HG03039 (cell line): ENCODE measurements around the gene PCNA.

Source experiments
- ATAC-seq: cut with Tn5 transposase; IDR thresholded peaks from one replicate; pipeline ENCODE4 v1.9.1; 2021; ENCODE audit warnings: mild to moderate bottlenecking, moderate library complexity; ENCODE audit not compliant: unreplicated experiment

Gene PCNA

DNA sequence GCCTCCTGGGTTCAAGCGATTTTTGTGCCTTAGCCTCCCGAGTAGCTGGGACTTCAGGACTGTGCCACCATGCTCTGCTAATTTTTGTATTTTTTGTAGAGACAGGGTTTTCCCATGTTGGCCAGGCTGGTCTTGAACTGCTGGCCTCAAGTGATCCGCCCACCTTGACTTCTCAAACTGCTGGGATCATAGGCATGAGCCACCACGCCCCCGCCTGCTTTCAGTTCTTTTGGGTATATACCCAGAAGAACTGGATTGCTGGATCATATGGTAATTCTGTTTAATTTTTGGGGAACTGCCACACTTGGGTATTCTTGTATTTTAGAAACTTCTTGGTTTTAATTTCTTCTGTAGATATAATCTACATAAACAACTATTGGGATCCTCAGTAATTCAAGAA is 24.1 kb upstream of the PCNA start:
- ATAC-seq = no peak

DNA sequence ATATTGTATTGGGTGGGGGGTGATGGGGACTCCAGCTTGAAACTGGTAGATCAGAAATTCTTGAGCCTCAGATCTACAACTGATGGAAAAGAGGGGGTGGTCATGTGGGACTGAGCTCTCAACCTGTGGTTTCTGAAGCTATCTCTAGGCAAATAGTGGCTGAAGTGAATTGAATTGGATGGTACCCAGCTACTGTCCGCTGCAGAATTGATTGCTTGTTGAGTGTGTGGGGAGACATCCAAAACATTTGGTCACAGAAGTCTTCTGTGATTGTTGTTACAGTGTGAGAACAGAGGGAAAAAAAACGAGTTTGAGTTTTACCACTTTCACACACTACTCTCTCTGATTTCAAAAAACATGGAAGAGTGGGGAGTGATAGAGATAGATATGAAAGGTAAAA is 21.9 kb upstream of the PCNA start:
- ATAC-seq = no peak

DNA sequence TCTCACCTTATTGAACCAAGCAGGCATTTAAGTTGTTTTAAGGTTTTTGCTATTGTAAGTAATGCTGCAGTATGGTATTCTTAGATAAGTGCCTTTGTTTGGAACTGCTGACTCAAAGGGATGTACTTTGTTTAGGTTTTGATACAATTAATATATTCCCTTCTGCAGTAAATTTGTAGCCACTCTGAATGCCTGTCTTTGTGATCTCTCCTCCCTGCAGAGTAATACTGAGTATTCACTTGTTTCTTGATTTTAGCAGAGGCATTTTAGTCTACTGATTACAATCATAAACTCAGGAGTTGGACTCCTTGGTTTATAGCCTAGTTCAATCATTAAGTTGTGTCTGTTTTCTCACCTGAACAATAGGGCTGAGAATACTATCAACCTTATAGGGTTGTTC is 20.4 kb upstream of the PCNA start:
- ATAC-seq = no peak

DNA sequence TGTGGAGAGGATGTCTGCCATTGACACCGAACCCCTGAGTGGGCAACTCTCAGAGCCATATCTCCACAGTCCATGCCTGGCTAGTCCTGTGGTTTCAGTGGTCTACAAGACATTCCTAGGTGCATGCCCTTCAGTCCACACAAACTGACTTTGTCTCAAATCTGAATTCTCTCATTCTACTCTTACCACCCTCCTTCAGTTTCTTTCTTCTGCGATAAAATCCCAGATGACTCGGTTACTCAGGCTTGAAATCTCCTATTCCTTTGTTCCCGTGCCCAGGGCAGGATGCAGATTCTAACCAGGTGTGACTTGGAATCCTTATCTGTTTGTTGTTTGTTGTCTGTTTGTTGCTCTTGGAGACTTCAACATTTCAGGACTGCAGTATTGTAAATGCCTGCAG is 16.3 kb upstream of the PCNA start:
- no peak for ATAC-seq

DNA sequence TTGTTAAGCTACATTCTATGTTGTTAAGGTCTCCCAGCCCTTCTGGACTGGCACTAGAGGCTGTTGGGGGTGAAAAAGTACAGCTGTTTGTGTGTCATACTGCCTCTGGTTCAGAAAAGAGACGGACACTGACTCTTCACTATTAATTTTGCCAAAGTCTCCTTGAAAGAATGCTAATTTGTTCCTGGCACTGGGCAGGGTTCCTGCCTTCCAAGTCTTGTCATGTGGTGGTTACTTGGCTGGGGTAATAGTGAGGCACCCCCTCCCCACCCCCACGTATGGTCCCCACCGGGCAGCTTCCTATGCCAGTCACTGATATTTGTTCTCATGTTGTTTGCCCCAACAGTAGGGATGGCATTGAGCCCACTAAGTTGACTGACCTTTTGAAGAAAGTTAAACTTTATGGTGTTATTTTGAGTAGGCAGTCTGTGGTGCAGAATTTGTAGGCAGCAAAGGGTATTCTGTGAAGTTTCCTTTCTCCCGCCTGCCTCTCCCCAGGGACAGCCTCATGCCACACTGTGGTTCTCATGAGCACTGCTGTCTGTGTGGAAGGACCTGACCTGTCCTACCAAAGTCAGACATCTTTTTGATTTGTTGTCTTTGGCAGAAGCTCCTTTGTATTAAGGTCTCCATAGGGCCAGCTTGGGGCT is 15.7 kb upstream of the PCNA start:
- no peak for ATAC-seq

DNA sequence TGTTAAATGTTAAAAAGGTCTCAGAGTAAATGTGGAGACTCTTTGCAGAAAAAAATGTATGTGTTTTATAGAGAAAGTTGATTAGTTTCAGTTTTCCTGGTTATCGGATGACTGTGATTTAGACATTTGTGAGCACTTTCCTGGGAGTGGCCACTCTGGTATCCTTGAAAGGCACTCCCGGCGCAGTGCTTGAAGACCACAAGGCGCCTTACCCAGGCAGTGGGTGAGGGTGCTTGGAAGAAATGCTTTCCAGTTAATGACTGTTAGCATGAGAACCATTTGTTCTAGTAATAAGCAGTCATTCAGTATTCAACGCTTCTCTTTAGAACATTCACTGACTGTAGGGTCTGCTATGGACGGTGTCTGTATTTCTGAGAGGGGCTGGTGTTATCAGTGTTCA is 14.2 kb upstream of the PCNA start:
- ATAC-seq = no peak

DNA sequence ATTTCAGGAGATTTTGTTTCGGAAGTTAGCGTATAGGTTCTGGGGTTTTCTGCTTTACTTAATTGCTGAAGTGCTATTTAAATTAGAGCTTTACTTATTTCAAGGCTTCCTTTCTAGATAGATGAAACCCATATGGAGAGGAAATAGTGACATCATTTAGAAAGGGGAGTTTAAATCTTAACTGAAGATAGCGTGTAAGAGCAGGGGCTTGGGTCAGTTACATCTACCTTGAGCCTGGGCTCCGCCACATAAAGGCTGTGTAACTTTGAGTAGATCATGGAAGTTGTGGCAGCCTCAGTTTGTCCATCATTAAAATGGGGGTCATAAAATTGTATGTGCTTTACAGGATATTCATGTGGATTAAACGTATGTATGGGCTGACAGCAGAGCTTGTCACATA is 11.7 kb upstream of the PCNA start:
- ATAC-seq = no peak

DNA sequence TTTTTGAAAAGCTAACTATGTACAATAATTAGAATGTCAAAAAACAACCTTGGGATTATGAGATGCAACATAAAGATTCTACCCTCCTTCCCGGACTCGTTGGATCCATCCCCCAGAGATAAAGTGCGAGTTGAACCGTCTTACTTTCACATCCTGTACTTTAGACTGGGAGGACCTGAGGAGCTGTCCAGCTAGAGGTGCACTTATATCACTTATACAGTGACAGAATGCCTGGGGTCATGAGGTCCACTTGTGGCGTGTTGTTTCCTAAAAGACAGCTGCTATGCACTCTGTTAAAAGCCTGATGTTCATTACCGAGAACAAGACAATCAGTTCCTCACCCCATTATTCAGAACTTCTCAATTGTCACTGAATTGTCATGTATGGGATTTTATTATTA is 9.1 kb upstream of the PCNA start:
- ATAC-seq = no peak

DNA sequence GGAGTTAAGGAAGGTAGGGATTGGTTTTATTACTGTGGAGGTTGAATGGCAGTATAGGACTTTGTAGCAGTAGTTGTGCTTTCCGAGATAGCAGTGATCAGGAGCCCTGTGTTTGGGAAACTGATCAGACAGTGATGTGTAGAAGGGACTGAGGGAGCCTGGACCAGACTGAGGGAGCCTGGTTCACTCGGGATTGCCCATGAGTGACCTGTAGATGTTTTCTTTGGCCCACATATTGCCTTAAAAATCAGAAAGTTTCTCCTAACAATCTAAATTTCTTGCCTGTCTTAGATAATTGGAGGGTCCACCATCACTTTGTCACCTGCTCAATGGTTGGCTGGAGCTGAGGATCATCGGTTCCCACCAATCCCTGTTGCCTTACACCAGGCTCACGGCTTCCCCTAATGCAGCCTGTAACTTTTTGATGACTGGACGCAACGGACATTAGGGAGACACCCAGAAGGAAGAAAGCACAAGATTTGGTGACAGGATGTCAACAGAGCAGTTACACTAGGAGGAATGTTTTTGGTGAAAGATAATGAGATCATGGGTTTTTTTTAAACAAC is 8.2 kb upstream of the PCNA start:
- ATAC-seq = no peak

DNA sequence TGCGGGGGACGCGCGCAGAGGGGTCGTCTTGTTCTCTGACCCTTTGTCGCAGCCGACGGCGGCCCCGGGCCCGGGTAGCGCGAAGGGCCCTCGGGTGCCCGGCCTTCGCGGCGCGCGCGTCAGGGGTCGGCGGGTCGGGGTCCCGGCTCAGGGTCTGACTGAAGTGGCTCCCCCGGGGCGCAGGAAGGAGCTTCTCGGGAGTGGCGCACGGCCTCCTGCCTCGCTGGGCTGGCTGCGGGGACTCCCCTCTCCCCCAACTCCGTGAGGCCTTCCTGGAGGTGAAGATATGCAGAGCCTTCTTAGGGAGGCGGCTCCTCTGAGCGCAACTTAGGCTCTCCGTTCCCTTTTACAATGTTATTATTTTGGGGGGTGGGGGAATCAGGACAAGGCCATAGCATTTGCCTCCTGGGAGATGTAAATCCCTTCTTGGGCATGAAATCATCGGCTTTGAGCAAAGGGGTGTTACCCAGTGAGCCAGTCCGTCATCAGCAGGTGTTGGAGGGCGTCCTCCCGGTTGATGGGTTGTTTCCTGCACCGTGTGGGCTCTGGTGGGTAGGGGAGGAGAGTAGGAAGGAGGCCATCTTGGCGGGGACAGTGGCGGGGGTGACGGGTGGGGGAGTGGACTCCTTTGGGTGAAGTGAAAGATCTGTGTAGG is 7.6 kb upstream of the PCNA start:
- peak; percentile 21 for ATAC-seq

DNA sequence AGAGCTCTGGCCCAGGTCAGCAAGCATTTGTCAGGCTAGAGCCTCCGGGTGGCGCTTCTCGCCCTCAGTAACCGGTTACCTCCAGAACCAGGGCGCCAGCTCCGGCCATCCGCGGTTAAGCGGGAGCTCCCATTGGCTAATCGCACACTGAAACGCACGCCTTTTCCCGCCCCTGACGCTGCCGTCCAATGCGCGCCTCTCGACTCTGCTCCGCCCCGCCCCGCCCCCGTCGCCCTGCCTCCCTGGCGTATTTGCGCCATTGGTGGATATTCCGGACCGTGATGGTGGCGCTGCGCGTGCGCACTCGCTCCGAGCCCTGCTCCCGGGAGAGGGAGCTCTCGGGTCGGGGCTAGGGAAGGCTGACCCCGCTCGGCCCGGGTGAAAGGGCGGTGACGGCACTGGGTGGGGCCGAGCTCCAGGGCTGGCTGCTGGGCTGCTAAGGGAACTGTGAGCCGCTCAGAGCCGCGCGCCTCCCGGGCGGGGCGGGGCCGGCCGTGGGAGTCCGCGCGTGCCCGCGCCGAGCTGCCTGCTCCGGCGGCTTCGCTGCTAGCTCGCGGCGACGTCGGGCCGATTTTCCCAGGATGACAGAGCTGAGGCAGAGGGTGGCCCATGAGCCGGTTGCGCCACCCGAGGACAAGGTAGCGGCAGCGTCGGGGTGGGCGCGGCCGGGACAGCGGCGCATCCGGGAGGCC is 6.9 kb upstream of the PCNA start, which contains the start of gene CDS2:
Gene CDS2 (plus strand): TSS at position 497 of the 692 bp plus-strand sequence. CDS start 85 bp downstream, at position 582.
- peak; percentile 89 for ATAC-seq

DNA sequence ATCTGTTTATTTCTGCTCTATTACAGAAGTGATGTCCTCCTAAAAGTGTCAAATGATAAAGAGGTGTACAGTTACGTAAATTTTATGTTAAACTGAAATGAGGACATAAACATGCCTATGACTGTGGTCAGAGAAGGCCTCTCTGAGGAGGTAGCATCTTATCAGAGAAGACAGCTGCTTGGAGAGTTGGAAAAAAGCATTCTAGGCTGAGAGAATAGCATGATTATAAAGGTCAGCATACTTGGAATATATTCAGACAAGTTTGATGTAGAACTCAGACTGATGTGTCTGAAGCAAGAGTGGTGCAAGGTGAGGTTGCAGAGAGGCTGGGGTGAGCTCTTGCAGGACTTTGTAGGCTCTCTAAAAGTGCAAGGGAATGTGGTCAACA is 3.1 kb upstream of the PCNA start:
- ATAC-seq = no peak

DNA sequence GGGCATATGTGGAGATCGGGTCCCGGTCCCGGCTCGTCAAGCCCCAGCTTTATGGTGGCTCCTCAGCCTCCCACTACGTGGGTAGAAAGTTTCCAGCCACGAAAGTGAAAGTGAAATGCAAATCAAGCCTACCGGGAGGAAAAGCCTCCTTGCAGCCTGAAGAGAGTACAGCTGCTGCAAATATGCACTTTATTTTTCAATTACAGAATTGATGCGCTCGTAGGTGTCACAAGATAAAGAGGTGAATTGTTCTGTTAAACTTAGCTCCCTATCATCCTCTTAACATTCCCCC is 373 bp upstream of the PCNA start:
- no peak for ATAC-seq

DNA sequence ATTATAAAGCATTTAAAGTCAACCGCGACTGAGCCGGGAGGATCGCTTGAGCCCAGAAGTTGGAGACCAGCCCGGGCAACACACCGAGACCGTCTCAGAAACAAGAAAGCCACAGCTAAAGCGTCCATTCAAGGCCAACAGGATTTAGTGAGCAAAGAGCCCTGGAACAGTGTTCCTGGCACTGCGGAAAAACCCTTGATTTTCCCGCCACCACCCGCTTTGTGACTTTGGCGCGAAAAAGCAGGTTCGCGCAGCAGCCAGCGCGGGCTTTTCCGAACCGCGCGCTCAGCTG is 669 bp downstream of the PCNA start:
- no peak for ATAC-seq

DNA sequence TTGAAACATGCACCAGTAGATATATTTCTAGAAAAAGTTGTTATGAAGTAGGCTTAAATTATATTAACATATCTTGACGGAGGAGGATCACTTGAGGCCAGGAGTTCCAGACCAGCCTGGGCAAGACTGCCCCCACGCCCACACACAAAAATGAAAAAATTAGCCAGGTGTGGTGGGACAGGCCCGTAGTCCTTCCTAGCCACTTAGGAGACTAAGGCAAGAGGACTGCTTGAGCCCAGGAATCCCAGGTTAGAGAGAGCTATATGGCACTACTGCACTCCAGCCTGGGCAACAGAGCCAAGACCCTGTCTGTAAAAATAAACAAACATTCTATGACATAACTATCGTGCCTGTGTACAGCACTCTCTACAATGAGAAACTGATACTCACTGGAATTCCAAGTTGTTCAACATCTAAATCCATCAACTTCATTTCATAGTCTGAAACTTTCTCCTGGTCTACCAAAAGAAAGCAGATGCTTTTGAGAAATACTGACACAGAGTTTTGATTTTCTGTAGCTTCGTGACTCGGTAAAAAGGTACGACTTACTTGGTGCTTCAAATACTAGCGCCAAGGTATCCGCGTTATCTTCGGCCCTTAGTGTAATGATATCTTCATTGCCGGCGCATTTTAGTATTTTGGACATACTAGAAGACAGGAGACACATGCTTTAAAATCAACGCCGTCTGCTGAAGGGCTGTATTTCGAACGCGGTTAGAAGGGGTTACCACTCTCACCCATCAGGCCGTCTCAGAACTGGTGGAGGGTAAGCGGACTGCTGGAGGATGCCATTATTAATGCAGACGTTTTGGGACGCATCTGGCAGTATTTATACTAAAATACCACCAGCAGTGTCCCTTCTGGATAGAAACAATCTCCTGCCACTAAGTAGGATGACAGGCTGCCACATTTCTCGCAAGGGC is 1.3 kb downstream of the PCNA start:
- ATAC-seq = no peak

DNA sequence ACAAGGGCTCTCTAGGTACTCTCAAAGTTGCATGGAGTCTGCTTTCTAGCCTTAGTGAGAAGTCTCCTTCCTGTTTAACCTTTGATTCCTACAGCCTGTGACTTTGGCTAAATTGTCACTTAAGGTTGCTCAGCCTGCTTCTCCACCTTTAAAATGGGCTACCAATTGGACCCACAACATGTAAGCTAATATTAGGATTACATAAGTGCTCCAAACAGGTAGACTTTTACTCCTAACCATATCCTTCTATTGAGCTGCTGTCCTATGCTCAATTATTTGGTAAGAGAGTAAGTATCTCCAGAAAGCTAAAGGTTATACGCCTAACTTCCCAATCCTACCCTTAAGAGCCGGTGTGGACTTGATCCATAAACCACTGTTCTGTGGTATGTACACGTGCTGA is 2.9 kb downstream of the PCNA start:
- ATAC-seq = no peak

DNA sequence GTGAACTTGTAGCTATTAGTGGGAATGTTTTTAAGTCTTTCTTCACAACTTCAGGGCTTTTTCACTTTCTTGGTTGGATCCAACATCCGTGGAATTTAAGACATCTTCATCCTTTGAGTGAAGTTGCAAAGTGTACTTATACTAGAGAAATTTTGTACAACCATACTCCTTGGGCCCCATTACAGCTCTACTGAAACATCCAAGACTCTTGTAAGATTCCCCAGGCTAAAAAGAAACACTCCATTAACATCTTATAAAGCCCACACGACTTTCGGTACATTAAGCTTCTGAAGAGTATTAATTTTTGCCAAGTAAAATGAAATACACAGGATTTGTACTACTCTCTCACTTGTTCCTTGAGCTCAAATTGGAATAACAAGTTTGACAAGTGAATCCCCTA is 5.4 kb downstream of the PCNA start:
- no peak for ATAC-seq

DNA sequence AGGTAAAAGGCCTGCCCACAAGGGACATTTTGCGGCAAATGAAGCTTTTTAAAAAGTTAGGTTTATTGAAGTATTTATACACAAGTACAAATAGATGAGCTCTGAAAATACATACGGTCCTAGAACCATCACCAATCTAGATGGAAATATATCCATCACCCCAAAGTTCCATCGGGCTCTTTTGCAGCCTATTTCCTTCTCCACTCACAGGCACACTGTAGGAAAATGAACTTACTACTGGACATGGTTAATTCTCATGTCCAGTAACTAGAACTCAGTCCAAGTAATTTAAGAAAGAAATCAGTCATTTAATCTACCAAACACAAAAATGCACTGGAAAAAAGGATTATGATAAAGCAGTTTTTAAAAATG is 6.2 kb downstream of the PCNA start:
- ATAC-seq = no peak

DNA sequence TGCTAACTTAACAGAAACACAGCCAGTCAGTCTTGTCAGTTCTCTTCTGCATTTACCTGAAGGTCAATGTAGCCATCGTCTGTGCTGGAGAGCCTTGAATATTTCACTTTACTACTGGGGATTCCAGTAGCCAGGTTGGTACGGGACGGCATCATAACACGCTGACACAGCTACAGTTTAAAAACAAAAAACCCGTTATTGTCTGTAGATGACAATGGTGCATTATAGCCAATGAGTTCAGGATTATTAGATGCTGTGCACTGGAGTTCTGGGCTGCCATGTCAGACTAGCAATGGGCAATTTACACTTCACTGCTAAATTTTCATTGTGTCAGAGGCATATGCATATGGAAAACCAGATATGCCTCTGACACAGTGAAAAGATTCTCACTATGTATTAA is 10.5 kb downstream of the PCNA start:
- no peak for ATAC-seq

DNA sequence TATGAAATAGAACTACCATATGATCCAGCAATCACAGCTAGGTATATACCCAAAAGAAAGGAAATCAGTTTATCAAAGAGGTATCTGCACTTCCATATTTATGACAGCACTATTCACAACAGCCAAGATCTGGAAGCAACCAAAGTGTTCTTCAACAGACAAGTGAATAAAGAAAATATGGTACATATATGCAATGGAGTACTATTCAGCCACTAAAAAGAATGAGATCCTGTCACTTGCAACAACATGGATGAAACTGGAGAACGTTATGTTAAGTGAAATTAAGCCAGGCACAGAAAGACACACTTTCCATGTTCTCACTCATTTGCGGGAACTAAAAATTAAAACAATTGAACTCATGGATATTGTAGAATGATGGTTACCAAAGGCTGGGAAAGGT is 15.3 kb downstream of the PCNA start:
- ATAC-seq = no peak

DNA sequence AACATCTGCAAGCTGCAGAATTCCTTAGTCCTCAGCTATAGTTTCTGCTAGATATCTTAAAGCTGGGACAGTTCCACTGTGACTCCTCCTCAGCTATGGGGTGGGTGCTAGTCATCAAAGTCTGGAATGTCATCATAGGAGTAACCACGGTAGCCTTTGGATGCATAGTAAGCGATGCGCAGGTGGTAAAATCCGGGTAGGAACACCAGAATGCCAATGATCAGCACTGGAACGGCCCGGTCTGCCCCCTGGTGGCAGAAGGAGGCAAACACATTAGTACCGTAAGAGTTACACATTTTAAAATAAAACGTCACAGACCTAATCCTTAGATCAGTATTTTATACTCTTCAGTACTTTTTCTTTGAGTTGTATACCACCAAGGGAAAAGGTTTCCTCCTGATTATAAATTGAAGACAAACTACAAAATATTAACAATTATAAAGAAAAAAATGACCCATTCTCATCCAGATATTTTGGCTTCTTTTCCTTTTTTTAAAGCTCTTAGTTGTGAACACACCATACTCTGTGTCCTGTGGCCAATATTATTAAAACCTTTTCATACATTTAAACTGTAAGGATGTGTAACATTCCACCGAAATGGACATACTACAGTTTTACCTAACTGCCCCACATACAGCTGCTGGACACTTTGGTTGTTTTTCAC is 18.9 kb downstream of the PCNA start:
- peak; percentile 62 for ATAC-seq
